GF-D8 (cell line): ENCODE measurements around the gene CYP2A7.
A peak's percentile ranks its signal among the peaks of the same experiment; 100 is the strongest.
"Not testable (repeated sequence)": the region's sequence is repeated elsewhere in the genome, so short reads cannot be mapped to it uniquely, and the experiment has no call there.

Source experiments
- DNase-seq: peaks from one replicate; lab custom pipeline; 2025; lab: John Stamatoyannopoulos, UW

The CYP2A7 gene

GRCh38 chr19:40896843-40897789, 15.1 kb upstream of the CYP2A7 start:
- DNase-seq = not testable (repeated sequence)

GRCh38 chr19:40896418-40896796, 14.4 kb upstream of the CYP2A7 start:
- DNase-seq = no peak

- DNase-seq = no peak
These were observed 11.1 kb upstream of the CYP2A7 start for GRCh38 chr19:40893112-40893511.

- no peak for DNase-seq
These were observed 7.3 kb upstream of the CYP2A7 start for GRCh38 chr19:40889366-40889765.

- no peak for DNase-seq
These were observed 6.2 kb upstream of the CYP2A7 start for GRCh38 chr19:40888191-40888590.

- DNase-seq = not testable (repeated sequence)
These were observed 2.3 kb upstream of the CYP2A7 start for GRCh38 chr19:40884187-40884931.

- DNase-seq = not testable (repeated sequence)
These were observed 2.7 kb downstream of the CYP2A7 start for GRCh38 chr19:40879349-40879748.

- peak; percentile 52 for DNase-seq
These were observed 6.5 kb downstream of the CYP2A7 start for GRCh38 chr19:40875526-40875951.

- not testable (repeated sequence) for DNase-seq
These were observed 7.2 kb downstream of the CYP2A7 start for GRCh38 chr19:40874874-40875273.

- DNase-seq = not testable (repeated sequence)
These were observed 8.2 kb downstream of the CYP2A7 start for GRCh38 chr19:40873873-40874272.

GRCh38 chr19:40872209-40872608, 9.8 kb downstream of the CYP2A7 start:
- DNase-seq = no peak

GRCh38 chr19:40867701-40868100, 14.3 kb downstream of the CYP2A7 start:
- no peak for DNase-seq

- peak; percentile 85 for DNase-seq
These were observed 17.1 kb downstream of the CYP2A7 start for GRCh38 chr19:40864739-40865496.

- DNase-seq = peak; percentile 94
These were observed 19.2 kb downstream of the CYP2A7 start for GRCh38 chr19:40862785-40863184.

- no peak for DNase-seq
These were observed 19.7 kb downstream of the CYP2A7 start for GRCh38 chr19:40862333-40862732.

GRCh38 chr19:40858109-40858508, 23.9 kb downstream of the CYP2A7 start:
- DNase-seq = no peak

- not testable (repeated sequence) for DNase-seq
These were observed 29.4 kb downstream of the CYP2A7 start for GRCh38 chr19:40852467-40853152.

GRCh38 chr19:40850277-40850676, 31.8 kb downstream of the CYP2A7 start, which contains the start of gene CYP2A6:
Gene CYP2A6, minus strand, starts transcription at chr19:40850447. Its CDS starts 21 bp downstream, at chr19:40850426.
- DNase-seq = not testable (repeated sequence)

GRCh38 chr19:40846722-40847121, 35.3 kb downstream of the CYP2A7 start:
- not testable (repeated sequence) for DNase-seq

- DNase-seq = peak; percentile 70
These were observed 38.4 kb downstream of the CYP2A7 start for GRCh38 chr19:40843653-40844052.

GRCh38 chr19:40842997-40843652, 38.9 kb downstream of the CYP2A7 start:
- DNase-seq = not testable (repeated sequence)
